HG03575 (cell line): ENCODE measurements around the gene CYTH4.

ENCODE experiments used
- ATAC-seq: cut with Tn5 transposase; IDR thresholded peaks from one replicate; pipeline ENCODE4 v1.9.1; 2021; ENCODE audit not compliant: unreplicated experiment, insufficient number of reproducible peaks, low FRiP score; ENCODE audit errors: extremely low read depth

The CYTH4 gene

DNA sequence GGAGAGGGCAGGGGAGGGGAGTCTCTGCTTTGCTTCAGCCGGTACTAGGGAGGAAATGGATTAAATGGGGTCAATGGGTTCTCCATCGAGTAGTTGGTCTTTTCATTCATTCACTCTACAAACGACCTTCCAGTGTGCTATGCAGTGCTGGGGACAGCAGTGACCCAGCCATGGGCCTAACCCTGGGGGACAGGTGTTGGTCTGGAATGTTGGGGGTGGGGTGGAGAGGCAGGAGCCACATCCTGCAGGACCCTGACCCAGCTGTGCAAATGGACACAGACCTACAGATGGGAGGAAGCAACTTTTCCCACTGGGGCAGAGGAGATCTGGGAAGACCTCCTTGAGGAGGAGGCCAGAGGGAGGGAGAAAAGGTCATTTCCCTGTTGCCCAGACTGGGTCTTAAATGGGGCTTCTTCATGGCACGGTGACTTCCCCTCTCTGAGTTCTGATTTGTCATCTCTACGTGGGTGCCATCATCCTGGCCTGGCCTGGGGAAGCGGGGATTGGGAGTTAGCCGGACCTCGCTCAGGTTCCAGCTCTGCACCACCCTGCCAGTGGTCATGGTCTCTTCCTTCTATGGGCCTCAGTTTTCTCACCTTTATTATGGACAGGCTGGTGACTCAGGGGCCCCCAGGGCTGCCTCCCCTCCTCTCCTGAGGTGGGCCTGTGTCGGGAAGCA, 2.0 kb downstream of the CYTH4 start:
- ATAC-seq: no peak

DNA sequence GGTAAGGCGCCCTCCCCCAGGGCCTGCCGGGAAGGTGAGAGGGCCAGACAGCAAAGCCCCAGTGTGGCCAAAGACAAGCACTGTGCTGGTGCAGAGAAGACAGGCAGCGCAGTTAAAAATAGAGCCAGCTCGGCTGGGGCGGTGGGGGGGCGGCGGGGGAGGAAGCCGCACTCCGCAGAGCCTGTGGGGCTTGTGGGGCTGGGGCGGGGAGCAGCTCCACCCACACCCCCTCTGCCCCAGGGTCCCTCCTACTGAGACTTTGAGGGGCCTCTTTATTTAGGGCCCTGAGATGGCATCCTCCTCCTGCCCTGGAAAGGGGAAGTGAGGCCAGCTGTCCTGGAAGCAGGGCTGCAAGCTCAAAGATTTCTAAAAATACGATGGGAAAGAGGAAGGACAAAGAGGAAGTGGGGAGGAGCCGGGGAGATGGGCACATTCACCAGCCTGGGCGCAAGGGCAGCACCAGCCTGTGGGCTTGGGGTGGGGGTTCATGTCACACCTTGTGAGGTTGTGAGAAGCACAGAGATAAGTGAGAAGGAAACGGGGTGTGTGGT, 2.6 kb downstream of the CYTH4 start:
- ATAC-seq: no peak

GRCh38 chr22:37285937-37286336, 3.6 kb downstream of the CYTH4 start:
- ATAC-seq: no peak

DNA sequence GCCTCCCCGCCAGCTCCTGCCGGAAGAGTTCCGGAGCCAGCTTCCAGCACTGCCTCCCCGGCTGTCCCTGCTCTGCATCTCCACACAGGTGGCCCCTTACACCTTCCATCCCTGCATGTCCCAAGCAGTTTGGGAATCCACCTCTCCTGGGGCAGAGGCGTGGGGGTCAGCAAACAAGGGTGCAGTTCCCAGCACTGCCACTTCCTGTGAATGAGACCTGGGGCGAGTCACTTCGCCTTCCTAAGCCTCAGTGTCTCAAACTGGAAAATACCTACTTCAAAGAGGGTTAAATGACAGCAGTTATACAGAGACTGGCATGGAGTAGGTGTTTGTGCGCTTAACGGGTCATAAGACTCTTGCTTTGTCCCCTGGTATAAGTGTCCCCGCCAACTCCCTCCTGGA, 5.2 kb downstream of the CYTH4 start:
- ATAC-seq: no peak

- ATAC-seq: no peak
Observed at GRCh38 chr22:37288521-37288920, 6.2 kb downstream of the CYTH4 start.

DNA sequence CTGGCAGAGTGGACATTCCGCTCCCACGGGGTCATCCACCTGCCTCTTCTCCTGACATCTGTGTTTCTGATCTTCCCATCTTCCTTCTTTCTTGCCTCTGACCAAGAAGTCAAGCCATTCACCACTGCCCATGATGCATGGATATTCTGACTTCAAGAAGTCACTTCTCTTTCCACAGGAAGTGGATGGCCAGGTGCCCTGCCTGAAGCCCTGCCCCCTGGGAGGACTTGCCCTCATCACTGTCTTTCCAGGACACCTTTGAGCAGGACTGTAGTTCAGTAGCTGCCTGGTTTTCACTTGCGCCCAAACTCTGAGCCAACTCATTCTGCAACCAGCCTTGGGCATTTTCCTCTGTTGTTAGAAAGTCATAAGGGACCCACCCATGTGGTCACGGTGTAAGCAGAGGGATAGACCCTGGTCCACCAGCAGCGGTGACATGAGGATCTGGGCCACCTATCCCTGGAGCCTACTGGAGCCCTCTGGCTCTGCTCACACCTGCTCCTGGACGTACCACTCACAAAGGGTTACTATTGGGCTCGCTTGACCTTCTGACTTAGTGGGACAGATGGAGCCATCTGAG, 6.9 kb downstream of the CYTH4 start:
- ATAC-seq: no peak

DNA sequence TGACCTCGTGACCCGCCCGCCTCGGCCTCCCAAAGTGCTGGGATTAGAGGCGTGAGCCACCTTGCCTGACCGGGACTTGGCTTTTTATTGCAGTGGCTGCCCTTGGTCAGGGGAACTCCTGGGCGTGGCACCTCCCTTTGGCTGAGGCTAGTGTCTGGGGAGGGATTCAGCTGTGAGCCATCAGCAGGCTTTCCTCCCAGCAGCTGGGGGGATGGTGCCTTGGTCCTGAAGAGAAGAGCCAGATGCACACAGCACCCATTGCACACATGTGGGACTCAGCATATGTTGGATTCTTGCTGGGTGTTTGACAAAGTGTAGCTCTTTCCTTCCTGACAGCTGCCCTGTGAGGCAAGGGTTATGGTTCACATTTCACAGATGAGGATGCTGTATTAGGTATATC, 8.4 kb downstream of the CYTH4 start:
- ATAC-seq: no peak

DNA sequence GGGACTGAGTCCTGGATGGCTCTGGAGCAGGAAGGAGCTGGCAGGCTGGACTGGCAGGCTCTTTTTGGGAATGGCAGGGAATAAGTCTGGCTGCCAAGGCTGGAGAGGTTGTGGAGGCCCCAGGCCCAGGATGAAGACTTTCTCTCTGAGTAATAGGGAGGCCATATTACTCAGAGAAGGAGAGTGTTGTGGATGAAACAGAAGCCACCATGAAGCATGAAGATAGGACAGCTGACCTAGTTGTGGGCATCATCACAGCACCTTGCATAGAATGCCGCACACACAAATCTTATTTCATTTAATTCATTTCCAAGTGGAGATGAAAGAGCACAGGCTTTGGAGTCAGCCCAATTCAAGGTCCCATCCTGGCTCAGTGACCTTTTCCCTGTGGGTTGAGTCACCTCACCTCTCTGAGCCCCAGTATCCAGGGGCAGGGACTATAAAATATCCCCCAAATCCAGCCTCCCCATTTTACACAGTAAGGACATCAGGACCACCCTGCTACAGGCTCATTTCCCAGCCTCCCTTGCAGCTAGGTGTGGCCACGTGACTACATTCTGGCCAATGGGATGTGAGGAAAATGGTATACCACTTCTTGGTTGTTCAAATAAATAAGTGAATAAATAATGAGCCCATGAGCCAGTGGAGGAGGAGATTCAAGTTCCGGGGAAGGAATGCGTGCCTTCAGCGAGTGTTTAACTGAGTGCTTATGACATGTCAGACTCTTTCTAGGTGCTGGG, 9.4 kb downstream of the CYTH4 start:
- ATAC-seq: no peak

- ATAC-seq: no peak
Observed at GRCh38 chr22:37292641-37293040, 10.3 kb downstream of the CYTH4 start.

GRCh38 chr22:37293172-37293571, 10.9 kb downstream of the CYTH4 start:
- no peak for ATAC-seq

GRCh38 chr22:37294747-37295146, 12.4 kb downstream of the CYTH4 start:
- no peak for ATAC-seq

- no peak for ATAC-seq
Observed at GRCh38 chr22:37295213-37295886, 13.0 kb downstream of the CYTH4 start.

DNA sequence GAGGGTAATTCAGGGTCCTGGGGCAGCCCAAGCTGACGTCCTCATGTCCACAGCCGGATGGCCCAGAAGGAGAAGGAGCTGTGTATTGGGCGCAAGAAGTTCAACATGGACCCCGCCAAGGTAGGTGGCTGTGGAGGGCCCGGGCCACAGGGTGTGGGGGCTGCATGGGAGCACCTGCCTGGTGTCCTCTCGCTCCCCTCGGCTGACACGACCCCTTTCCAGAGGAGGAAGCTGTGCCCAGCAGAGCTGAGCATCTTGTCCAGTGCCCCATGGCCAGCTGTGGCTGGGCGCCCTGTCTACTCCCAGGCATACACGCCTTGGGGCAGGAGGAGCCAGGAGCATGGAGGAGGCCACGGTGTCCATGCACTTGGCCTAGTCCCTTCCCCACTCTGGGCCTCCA, 13.6 kb downstream of the CYTH4 start:
- no peak for ATAC-seq

GRCh38 chr22:37298748-37299495, 16.6 kb downstream of the CYTH4 start:
- no peak for ATAC-seq

- no peak for ATAC-seq
Observed at GRCh38 chr22:37299969-37300509, 17.7 kb downstream of the CYTH4 start.

GRCh38 chr22:37300551-37301017, 18.3 kb downstream of the CYTH4 start:
- ATAC-seq: no peak

DNA sequence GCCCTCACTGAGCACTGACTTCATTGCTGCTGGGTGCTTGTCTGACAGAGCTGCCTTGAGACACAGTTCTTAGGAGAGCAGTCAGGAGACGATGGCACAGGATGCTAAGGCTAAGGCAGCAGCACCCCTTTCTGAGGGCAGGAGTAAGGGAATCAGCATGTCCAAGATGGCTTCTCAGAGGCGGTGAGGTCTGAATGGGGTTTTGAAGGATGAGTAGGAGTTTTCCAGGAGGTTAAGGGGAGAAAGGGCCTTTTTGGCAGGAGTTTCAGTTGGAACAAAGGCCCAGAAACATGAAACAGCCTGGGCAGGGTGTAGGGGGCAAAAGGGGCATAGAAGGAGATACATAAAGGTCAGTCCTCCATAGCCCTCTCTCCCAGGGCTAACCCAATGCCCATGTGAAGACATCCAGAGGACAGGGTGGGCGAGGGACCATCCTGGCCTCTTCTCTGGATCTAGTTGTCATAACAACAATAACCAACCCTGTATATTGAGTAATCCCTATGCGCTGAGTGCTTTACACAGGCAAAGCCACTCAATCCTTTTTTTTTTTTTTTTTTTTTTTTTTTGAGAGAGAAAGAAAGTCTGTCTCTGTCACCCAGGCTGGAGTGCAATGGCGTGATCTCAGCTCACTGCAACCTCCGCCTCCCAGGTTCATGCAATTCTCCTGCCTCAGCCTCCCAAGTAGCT, 19.0 kb downstream of the CYTH4 start:
- ATAC-seq: no peak
